Suprapubic skin (tissue), 4 donors: ENCODE measurements around the gene BNC2.

Experiments used
- CTCF ChIP-seq, 2 donors: fragments of 200-600 bp in 1 of 2; fragments of 450-650 bp in 1 of 2; sonication (generic) in 1 of 2; IDR thresholded peaks; one replicate each; pipeline ENCODE4 v1.5.1; 2016 to 2019; ENCODE audit warnings: antibody characterized with exemption in 2 of 2, mild to moderate bottlenecking in 1 of 2, moderate library complexity in 1 of 2
- EP300 ChIP-seq: sonication (generic); formaldehyde crosslinking; IDR thresholded peaks from one replicate; pipeline ENCODE4 v1.6.1; 2017; ENCODE audit warnings: antibody characterized with exemption
- POLR2A ChIP-seq, 2 donors: fragments of 450-650 bp; IDR thresholded peaks; one replicate each; pipeline ENCODE4 v1.6.1; 2017; ENCODE audit warnings: antibody characterized with exemption in 2 of 2, mild to moderate bottlenecking in 2 of 2, moderate library complexity in 2 of 2
- POLR2AphosphoS5 ChIP-seq, 3 donors: sonication (generic); formaldehyde crosslinking; IDR thresholded peaks; one replicate each; pipeline ENCODE4 v1.6.1; 2017; ENCODE audit warnings: antibody characterized with exemption in 3 of 3

GRCh38 chr9:16639644-16640043 is 230.8 kb downstream of the BNC2 start:
- TF ChIP-seq CTCF (IDR thresholded peaks at IDR 0.05) (no peak), POLR2A (IDR thresholded peaks at IDR 0.05) (no peak), POLR2AphosphoS5 (IDR thresholded peaks at IDR 0.05) (no peak), EP300 (no peak)
